SK-N-SH treated with all-trans-retinoic acid at 6 μM for 48 hours (cell line): ENCODE measurements around the gene FSIP1.

Source experiments
- ATAC-seq: fragments of 200-7000 bp; cut with Tn5 transposase; 3 replicates; pipeline ENCODE4 v1.9.1; 2020; ENCODE audit warnings: mild to moderate bottlenecking, moderate library complexity
- BACH2 ChIP-seq: fragments of 250-450 bp; sonication (Bioruptor Pico); IDR thresholded peaks from 2 replicates; pipeline ENCODE4 v1.9.0; 2021; ENCODE audit warnings: mild to moderate bottlenecking, borderline replicate concordance
- CSDC2 ChIP-seq: fragments of 250-450 bp; sonication (Bioruptor Pico); IDR thresholded peaks from 2 replicates; pipeline ENCODE4 v1.5.0; 2020; ENCODE audit warnings: mild to moderate bottlenecking, moderate library complexity
- GLIS3 ChIP-seq: fragments of 250-450 bp; sonication (Bioruptor Pico); IDR thresholded peaks from 2 replicates; pipeline ENCODE4 v1.5.0; 2020; ENCODE audit warnings: mild to moderate bottlenecking, moderate library complexity
- ISL1 ChIP-seq: fragments of 250-450 bp; sonication (Bioruptor Pico); IDR thresholded peaks from 2 replicates; pipeline ENCODE4 v2.1.2; 2022; ENCODE audit warnings: mild to moderate bottlenecking, moderate library complexity
- OSR1 ChIP-seq: fragments of 250-450 bp; sonication (Bioruptor Pico); IDR thresholded peaks from 2 replicates; pipeline ENCODE4 v1.8.0; 2022; ENCODE audit warnings: moderate library complexity, mild to moderate bottlenecking, inconsistent platforms
- PPARA ChIP-seq: fragments of 250-450 bp; sonication (Bioruptor Pico); IDR thresholded peaks from 2 replicates; pipeline ENCODE4 v1.5.0; 2020; ENCODE audit warnings: mild to moderate bottlenecking, borderline replicate concordance
- RARB ChIP-seq: fragments of 250-450 bp; sonication (Bioruptor Pico); IDR thresholded peaks from 2 replicates; pipeline ENCODE4 v1.8.0; 2021; ENCODE audit warnings: mild to moderate bottlenecking, moderate library complexity
- SNAI2 ChIP-seq: fragments of 250-450 bp; sonication (Bioruptor Pico); IDR thresholded peaks from 2 replicates; pipeline ENCODE4 v1.5.0; 2020; ENCODE audit warnings: mild to moderate bottlenecking, moderate library complexity
- TOX ChIP-seq: fragments of 250-450 bp; sonication (Bioruptor Pico); IDR thresholded peaks from 2 replicates; pipeline ENCODE4 v1.8.0; 2021; ENCODE audit warnings: mild to moderate bottlenecking, moderate library complexity, borderline replicate concordance
- ZC3H10 ChIP-seq: fragments of 250-450 bp; sonication (Bioruptor Pico); IDR thresholded peaks from 2 replicates; pipeline ENCODE4 v1.5.1; 2021; ENCODE audit warnings: mild to moderate bottlenecking, moderate library complexity
- ZFP3 ChIP-seq: fragments of 250-450 bp; sonication (Bioruptor Pico); IDR thresholded peaks from 2 replicates; pipeline ENCODE4 v1.5.0; 2020; ENCODE audit warnings: mild to moderate bottlenecking, moderate library complexity
- ZNF565 ChIP-seq: fragments of 450-650 bp; formaldehyde crosslinking; conservative IDR thresholded peaks from 2 replicates; pipeline ENCODE4 v1.5.0; 2020; ENCODE audit warnings: low read depth, mild to moderate bottlenecking, moderate library complexity
- ZNF70 ChIP-seq: fragments of 450-650 bp; formaldehyde crosslinking; IDR thresholded peaks from 2 replicates; pipeline ENCODE4 v1.5.0; 2020; ENCODE audit warnings: mild to moderate bottlenecking, moderate library complexity
- TF ChIP-seq, protein P1 (sequence below): fragments of 250-450 bp; sonication (Bioruptor Pico); IDR thresholded peaks from 2 replicates; pipeline ENCODE4 v1.8.0; 2020; ENCODE audit warnings: mild to moderate bottlenecking, moderate library complexity, borderline replicate concordance
- TF ChIP-seq, protein P2 (sequence below): fragments of 250-450 bp; sonication (Bioruptor Pico); IDR thresholded peaks from 2 replicates; pipeline ENCODE4 v1.5.1; 2020; ENCODE audit warnings: low read depth, mild to moderate bottlenecking, moderate library complexity
- TF ChIP-seq, protein P3 (sequence below): fragments of 250-450 bp; sonication (Bioruptor Pico); IDR thresholded peaks from 2 replicates; pipeline ENCODE4 v1.8.0; 2021; ENCODE audit warnings: low read depth, mild to moderate bottlenecking, moderate library complexity, borderline replicate concordance
- TF ChIP-seq, protein P4 (sequence below): fragments of 250-450 bp; sonication (Bioruptor Pico); IDR thresholded peaks from 2 replicates; pipeline ENCODE4 v1.5.0; 2020; ENCODE audit warnings: mild to moderate bottlenecking, moderate library complexity

The FSIP1 gene

DNA sequence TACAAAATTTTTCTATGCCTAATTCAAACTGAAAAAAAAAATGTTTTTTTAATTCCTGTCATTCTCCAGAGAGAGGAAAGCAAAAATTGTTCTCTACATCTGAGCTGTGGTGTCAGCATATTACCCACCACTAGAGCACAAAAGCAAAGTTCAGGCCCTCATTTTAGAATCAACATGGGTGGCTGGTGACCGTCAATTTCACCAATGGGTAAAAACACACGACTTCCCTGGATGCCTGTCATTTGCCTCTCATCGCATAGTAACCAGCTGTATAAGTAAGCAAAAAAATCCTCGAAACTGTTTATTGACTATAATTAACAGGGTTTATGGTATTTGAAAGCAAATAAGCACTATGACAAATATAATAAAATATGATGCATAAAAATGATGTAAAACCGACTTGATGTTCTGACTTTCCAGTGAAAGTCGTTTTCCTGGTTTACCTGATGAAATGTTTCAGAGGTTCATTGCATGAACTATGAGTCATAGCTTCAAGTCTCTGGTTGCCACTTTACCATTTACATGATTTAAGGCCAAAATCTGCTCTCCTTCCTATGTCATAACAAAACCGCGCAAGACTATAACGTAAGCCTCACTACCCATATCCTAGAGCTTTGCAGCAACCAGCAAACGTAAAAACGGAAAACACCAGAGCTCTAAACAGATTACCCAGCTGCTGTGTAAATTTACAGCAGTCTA lies 141.3 kb downstream of the FSIP1 start:
- TF ChIP-seq TOX (CRISPR knock-in tag) (no peak), BACH2 (CRISPR knock-in tag) (no peak), ISL1 (CRISPR knock-in tag) (no peak), ZNF565 (CRISPR knock-in tag) (no peak), SNAI2 (CRISPR knock-in tag) (no peak), OSR1 (CRISPR knock-in tag) (no peak), ZC3H10 (CRISPR knock-in tag) (no peak), RARB (no peak), PPARA (CRISPR knock-in tag) (no peak), ZFP3 (no peak), GLIS3 (CRISPR knock-in tag) (no peak), CSDC2 (no peak)
- TF ChIP-seq, protein P1, sequence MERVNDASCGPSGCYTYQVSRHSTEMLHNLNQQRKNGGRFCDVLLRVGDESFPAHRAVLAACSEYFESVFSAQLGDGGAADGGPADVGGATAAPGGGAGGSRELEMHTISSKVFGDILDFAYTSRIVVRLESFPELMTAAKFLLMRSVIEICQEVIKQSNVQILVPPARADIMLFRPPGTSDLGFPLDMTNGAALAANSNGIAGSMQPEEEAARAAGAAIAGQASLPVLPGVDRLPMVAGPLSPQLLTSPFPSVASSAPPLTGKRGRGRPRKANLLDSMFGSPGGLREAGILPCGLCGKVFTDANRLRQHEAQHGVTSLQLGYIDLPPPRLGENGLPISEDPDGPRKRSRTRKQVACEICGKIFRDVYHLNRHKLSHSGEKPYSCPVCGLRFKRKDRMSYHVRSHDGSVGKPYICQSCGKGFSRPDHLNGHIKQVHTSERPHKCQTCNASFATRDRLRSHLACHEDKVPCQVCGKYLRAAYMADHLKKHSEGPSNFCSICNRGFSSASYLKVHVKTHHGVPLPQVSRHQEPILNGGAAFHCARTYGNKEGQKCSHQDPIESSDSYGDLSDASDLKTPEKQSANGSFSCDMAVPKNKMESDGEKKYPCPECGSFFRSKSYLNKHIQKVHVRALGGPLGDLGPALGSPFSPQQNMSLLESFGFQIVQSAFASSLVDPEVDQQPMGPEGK (CRISPR knock-in tag), result no peak
- TF ChIP-seq, protein P2, sequence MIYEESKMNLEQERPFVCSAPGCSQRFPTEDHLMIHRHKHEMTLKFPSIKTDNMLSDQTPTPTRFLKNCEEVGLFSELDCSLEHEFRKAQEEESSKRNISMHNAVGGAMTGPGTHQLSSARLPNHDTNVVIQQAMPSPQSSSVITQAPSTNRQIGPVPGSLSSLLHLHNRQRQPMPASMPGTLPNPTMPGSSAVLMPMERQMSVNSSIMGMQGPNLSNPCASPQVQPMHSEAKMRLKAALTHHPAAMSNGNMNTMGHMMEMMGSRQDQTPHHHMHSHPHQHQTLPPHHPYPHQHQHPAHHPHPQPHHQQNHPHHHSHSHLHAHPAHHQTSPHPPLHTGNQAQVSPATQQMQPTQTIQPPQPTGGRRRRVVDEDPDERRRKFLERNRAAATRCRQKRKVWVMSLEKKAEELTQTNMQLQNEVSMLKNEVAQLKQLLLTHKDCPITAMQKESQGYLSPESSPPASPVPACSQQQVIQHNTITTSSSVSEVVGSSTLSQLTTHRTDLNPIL (CRISPR knock-in tag), result no peak
- TF ChIP-seq, protein P3, sequence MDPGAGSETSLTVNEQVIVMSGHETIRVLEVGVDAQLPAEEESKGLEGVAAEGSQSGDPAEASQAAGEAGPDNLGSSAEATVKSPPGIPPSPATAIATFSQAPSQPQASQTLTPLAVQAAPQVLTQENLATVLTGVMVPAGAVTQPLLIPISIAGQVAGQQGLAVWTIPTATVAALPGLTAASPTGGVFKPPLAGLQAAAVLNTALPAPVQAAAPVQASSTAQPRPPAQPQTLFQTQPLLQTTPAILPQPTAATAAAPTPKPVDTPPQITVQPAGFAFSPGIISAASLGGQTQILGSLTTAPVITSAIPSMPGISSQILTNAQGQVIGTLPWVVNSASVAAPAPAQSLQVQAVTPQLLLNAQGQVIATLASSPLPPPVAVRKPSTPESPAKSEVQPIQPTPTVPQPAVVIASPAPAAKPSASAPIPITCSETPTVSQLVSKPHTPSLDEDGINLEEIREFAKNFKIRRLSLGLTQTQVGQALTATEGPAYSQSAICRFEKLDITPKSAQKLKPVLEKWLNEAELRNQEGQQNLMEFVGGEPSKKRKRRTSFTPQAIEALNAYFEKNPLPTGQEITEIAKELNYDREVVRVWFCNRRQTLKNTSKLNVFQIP, result no peak
- TF ChIP-seq, all 23 proteins: peak for 0
- ATAC-seq, result peak; percentile 73

DNA sequence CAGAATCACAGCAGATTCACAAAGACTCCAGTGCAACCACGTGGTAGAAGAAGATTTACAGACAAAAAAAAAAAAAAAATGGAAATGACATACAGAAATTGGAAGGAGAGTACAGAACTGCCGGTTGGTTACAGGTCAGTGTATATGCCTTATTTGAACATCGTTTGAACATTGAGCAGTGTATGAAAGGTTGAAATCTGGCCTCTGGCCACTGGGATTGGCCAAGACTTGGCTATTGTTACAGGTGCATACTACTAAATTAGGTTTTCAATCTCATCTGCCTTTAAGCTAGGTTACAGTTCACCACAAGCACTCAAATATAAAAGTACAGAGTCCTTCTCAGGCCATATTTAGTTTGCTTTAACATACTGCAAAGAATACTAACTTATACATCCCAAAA lies 142.0 kb downstream of the FSIP1 start:
- TF ChIP-seq ZFP3 (no peak), OSR1 (CRISPR knock-in tag) (no peak), ISL1 (CRISPR knock-in tag) (no peak), ZNF70 (no peak), ZNF565 (CRISPR knock-in tag) (no peak), PPARA (CRISPR knock-in tag) (no peak)
- TF ChIP-seq, protein P4, sequence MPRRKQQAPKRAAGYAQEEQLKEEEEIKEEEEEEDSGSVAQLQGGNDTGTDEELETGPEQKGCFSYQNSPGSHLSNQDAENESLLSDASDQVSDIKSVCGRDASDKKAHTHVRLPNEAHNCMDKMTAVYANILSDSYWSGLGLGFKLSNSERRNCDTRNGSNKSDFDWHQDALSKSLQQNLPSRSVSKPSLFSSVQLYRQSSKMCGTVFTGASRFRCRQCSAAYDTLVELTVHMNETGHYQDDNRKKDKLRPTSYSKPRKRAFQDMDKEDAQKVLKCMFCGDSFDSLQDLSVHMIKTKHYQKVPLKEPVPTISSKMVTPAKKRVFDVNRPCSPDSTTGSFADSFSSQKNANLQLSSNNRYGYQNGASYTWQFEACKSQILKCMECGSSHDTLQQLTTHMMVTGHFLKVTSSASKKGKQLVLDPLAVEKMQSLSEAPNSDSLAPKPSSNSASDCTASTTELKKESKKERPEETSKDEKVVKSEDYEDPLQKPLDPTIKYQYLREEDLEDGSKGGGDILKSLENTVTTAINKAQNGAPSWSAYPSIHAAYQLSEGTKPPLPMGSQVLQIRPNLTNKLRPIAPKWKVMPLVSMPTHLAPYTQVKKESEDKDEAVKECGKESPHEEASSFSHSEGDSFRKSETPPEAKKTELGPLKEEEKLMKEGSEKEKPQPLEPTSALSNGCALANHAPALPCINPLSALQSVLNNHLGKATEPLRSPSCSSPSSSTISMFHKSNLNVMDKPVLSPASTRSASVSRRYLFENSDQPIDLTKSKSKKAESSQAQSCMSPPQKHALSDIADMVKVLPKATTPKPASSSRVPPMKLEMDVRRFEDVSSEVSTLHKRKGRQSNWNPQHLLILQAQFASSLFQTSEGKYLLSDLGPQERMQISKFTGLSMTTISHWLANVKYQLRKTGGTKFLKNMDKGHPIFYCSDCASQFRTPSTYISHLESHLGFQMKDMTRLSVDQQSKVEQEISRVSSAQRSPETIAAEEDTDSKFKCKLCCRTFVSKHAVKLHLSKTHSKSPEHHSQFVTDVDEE, result no peak
- TF ChIP-seq, protein P2 (CRISPR knock-in tag), result no peak
- TF ChIP-seq, protein P1 (CRISPR knock-in tag), result no peak
- no peak for ATAC-seq

DNA sequence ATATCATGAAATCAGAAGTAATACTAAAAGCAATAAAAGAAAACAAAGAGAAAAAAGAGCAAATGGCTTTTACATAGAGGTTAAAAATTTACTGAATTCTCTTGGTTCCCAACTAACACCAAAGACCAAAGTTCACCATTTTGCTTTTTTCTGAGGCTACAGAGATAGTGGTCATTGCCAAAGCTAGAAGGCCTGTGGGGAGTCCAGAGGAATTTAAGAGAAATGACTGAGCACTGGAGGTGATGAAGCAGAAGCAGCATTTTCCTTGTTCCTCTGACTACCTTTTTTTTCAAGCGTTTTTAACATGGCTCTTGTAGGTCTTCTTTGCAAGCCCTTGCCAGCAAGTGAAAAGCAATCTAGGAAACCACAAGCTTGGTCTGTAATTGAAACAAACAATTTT lies 143.6 kb downstream of the FSIP1 start:
- no peak for TF ChIP-seq OSR1 (CRISPR knock-in tag)

More for the DNA sequence above, 143.6 kb downstream of the FSIP1 start:
- no peak for ATAC-seq
